Activated CD4-positive, CD25-positive, alpha-beta regulatory T cell treated with anti-CD3 and anti-CD28 coated beads, Interleukin-2, amount 50 U/mL, for 24 hours (primary cell): ENCODE data around the gene TMEM229B.
A peak's percentile ranks its signal among the peaks of the same experiment; 100 is the strongest.
"Not testable (repeated sequence)": the region's sequence is repeated elsewhere in the genome, so short reads cannot be mapped to it uniquely, and the experiment has no call there.

Experiments
- ATAC-seq, 2 donors: fragments of 150-1000 bp; cut with Tn5 transposase; one replicate each; pipeline ENCODE4 v1.10.0; 2021; ENCODE audit warnings: mild to moderate bottlenecking in 1 of 2, moderate library complexity in 1 of 2

TMEM229B gene

DNA sequence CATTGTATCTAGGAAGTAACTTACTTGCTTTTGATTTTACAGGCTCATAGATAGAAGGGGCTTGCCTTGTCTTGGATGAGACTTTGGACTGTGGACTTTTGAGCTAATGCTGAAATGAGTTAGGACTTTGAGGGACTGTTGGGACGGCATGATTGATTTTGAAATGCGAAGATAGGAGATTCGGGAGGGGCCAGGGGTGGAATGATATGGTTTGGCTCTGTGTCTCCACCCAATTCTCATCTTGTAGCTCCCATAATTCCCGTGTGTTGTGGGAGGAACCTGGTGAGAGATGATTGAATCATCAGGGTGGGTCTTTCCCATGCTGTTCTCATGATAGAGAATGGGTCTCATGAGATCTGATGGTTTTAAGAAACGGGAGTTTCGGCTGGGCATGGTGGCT is 36.9 kb downstream of the TMEM229B start:
- ATAC-seq, result not testable (repeated sequence)

GRCh38 chr14:67449096-67449495 is 39.4 kb downstream of the TMEM229B start:
- no peak for ATAC-seq

- ATAC-seq, result no peak
These were observed 41.5 kb downstream of the TMEM229B start for GRCh38 chr14:67447033-67447381.

GRCh38 chr14:67446371-67447032 is 42.0 kb downstream of the TMEM229B start:
- ATAC-seq, result no peak

- ATAC-seq, result no peak
These were observed 44.1 kb downstream of the TMEM229B start for GRCh38 chr14:67444395-67444794.

DNA sequence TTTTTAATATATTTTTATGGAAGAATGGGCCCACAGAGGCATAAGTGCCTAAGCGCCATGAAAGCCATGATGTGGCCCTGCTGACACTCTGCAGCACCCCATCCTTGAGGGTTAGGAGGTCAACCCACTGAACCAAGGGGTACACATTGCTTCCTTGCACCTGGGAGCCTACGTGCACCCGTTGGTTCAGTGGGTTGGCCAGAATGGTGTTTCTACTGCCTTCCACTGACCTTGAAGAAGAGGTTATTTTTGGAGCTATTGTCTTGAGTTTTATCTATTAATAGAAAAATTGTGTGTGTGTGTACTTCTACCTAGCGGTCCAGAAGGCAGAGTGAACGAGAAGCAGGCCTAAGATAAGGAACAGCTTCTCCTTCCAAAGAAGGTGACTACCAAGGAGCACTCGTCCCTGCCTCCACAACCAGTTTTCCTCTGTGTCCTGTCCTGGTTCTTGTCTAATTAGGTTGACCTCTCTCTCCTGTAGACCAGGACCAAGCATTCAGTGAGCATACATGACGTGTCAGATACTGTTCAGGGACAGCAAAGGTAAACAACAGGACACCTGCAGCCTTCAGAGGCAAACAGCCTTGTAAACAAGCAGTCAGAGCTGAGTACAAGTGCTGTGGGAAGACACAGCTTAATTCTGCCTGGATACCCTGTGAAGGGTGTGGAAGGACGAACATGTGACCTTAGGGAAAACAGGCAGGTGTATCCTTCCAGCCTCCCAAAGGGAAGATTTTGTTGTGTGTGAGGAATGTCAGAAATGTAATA is 46.2 kb downstream of the TMEM229B start:
- ATAC-seq, result no peak

GRCh38 chr14:67441672-67442071 is 46.8 kb downstream of the TMEM229B start:
- ATAC-seq, result no peak

GRCh38 chr14:67441256-67441655 is 47.3 kb downstream of the TMEM229B start:
- ATAC-seq, result no peak

GRCh38 chr14:67440513-67440912 is 48.0 kb downstream of the TMEM229B start:
- ATAC-seq, result no peak

DNA sequence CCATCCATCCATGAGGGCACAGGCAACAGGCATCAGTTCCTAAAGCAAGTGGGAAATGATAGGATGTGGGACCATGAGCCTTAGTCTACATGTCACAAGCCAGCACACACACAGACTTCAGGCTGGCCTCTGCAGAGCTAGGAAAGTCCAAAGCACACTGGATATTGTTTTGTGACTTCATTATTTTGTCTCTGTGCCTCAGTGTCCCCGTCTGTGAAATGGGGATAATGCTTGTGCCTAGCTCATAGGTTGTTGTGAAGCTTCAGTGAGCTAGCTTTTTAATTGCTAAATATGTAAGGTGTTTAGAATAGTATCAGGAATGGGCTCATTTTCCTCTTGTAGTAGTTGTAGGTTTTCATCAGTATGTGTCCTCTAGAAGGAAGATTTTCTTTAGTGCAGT is 49.6 kb downstream of the TMEM229B start:
- no peak for ATAC-seq

DNA sequence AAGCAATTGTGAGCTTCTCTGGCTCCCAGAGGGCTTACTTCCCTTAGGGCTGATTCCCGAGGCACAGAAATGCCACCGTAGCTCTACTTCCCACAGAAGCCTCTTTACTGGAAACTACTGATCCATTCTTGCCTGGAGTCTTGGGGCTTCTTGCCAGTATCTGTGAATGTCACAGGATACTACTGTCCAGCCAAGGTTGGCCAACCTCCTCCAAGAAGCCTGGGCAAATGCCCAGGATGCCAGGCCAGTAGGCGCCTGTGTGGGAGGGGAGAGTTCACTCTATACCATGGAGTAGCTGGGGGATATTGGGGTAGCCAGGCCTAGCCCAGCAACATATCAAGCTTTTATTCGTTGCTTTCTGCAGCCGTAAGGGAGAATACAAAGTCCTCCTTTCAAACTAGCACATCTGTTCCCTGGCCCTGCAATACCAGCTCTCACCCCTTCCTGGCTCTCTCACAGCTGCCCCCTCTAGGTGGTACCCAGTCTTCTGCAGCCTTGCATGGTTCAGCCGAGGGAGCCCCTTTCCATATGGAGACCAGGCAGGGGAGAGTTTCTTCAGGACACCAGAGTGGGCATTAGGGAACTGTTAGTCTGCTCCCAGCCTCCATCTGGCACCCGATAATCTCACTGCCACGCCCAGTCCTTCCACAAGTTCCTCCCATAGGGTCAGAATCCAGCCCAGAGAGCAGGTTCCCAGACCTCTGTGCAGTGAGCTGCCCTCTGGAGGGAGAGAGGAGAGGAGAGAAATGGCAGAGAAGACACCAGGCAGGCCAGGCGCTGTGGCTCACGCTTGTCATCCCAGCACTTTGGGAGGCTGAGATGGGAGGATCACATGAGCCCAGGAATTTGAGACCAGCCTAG is 52.3 kb downstream of the TMEM229B start:
- ATAC-seq, result no peak

DNA sequence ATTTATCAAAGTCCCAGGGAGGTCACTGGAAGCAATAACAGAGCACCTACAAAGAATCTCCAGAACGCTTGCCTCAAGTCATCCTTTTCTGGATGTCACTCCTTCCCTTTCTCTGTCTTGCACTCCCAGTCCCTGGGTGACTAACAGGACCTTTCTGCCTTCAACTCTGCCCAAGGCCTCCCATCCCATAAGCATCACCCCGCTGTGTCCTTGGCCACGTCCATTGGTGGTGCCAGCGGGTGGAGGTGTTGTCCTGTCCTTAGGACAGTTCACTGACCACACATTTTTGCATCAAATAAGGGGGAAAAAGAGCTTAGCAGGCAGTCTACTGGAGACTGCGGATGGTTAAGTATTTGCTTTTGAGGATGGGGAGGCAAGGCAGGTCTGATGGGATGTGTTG is 52.9 kb downstream of the TMEM229B start:
- no peak for ATAC-seq

DNA sequence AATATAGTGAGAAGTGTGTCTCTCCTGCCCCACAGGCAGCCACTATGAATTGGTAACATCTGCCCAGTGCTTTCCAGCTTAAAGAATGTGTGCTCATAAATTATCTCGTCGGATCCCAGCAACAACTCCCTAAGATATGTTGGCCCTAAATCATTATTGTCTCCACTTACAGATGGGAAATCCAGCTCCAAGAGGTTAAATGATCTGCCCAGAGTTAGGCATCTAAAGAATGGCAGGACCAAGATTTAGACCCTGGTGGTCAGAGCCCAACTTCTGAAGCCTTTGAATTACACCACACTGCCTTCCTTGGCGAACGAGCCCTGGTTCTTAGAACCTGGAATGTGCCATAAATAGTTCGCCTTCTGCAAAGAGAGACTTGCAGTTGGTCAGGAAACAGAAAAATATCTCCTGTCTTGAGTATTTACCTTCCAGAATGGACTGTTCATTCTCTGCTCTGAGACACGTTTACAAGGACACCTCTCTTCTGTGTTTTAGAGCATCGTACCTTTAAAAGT is 56.4 kb downstream of the TMEM229B start:
- no peak for ATAC-seq

- no peak for ATAC-seq
These were observed 58.9 kb downstream of the TMEM229B start for GRCh38 chr14:67429510-67430205.

DNA sequence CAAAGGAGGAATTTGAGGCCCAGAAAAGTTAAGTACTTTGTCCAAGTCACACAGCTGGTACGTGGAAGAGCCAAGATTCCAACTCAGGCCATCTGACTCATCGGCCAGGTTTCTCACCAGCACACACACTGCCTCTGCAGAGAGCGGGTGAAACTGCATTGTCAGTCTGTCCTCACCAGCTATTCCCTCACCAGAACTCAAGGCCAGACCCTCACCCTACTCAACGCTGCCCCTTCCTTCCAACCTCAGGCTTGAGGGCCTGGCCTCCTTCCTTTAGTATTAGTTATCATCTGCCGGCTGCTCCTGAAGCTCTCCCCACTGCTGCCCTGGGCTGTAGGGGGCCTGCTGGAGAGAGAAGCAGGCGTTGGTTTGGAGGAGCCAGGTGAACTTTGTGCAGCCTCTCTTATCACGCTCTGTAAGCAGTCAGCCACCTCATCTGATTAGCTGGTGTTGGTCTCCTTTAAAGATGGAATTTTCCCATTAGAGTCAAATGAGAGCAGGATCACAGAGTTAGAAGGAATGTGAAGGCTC is 60.0 kb downstream of the TMEM229B start:
- ATAC-seq, result no peak

- ATAC-seq, result peak; percentile 78 to 89
These were observed 61.4 kb downstream of the TMEM229B start for GRCh38 chr14:67426983-67427606.

DNA sequence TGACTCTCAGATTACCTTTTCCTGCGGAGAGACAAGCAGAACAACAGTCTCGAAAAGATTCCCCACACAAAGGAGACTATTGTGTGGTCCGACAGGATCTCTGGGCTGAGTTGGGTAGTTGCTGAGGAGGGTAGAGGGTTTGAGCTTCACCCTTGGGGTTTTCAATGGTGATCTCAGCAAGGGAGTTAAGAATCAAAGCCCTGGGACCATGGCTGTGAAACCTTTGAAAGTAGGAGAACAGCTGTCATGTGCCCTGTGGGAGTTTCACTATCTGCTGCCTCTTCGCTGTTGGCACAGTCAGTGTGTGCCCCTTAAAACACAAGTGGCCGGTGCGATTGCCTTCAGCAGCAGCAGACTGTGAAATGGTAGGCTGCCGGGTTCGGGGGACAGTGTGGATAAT is 62.4 kb downstream of the TMEM229B start:
- ATAC-seq, result no peak

- ATAC-seq, result no peak
These were observed 62.9 kb downstream of the TMEM229B start for GRCh38 chr14:67425608-67426007.

GRCh38 chr14:67424539-67424938 is 64.0 kb downstream of the TMEM229B start:
- ATAC-seq, result no peak

GRCh38 chr14:67423424-67423823 is 65.1 kb downstream of the TMEM229B start:
- ATAC-seq, result no peak

GRCh38 chr14:67421356-67422224 is 66.9 kb downstream of the TMEM229B start:
- no peak for ATAC-seq
